Measurements from ENCODE around the gene HSH2D. TPM values are rescaled to one million over a fixed set of nuclear protein-coding genes. Genes with fewer than 3 reads are reported as not detected.

The HSH2D gene
- total RNA-seq, 6 experiments from 2014 or later = not detected

GRCh38 chr19:16185123-16185767, 41.8 kb downstream of the HSH2D start, which contains the start of gene FAM32A:
Gene FAM32A, plus strand, starts transcription at chr19:16185410. Its CDS starts 33 bp downstream, at chr19:16185443.
- H3K36me3 Mint-ChIP-seq (ENCODE audit: low read depth) = peaks cover 15% of the 10 kb centered on the region
- peak; percentile 99 for DNase-seq
- H3K4me1 Mint-ChIP-seq (ENCODE audit: low read depth) = peaks cover 31% of the 10 kb centered on the region
- no peak for TF ChIP-seq CTCF (IDR thresholded peaks at IDR 0.05)
- peak within 1 kb of the TSS; percentile 96 for H3K27ac Mint-ChIP-seq
- no peaks in the 10 kb centered on the region for H3K27me3 Mint-ChIP-seq (ENCODE audit: insufficient read depth)
- H3K4me3 Mint-ChIP-seq = peak within 1 kb of the TSS; percentile 100
- H3K9me3 Mint-ChIP-seq = no peaks in the 10 kb centered on the region

GRCh38 chr19:16185768-16186123, 42.3 kb downstream of the HSH2D start:
- Mint-ChIP-seq H3K9me3 (no peaks in the 10 kb centered on the region), H3K4me3 (peak overlapping the region; percentile 100), H3K4me1 (ENCODE audit: low read depth) (peaks cover 26% of the 10 kb centered on the region), H3K36me3 (ENCODE audit: low read depth) (peaks cover 15% of the 10 kb centered on the region), H3K27ac (peak overlapping the region; percentile 96), H3K27me3 (ENCODE audit: insufficient read depth) (no peaks in the 10 kb centered on the region)
- DNase-seq = peak; percentile 30
- TF ChIP-seq CTCF (IDR thresholded peaks at IDR 0.05) = peak; percentile 77

- Mint-ChIP-seq H3K27ac (no peak overlapping the region), H3K27me3 (ENCODE audit: insufficient read depth) (no peaks in the 10 kb centered on the region; the same call in 1 of the 2 replicates), H3K36me3 (ENCODE audit: low read depth) (peaks cover 23% of the 10 kb centered on the region), H3K9me3 (no peaks in the 10 kb centered on the region), H3K4me3 (no peak overlapping the region), H3K4me1 (ENCODE audit: low read depth) (peaks cover 14% of the 10 kb centered on the region)
- no peak for DNase-seq
- no peak for TF ChIP-seq CTCF (IDR thresholded peaks at IDR 0.05)
Measured at GRCh38 chr19:16188521-16188920, 45.0 kb downstream of the HSH2D start.

- H3K9me3 Mint-ChIP-seq = no peaks in the 10 kb centered on the region
- no peak for DNase-seq
- H3K27me3 Mint-ChIP-seq (ENCODE audit: insufficient read depth) = no peaks in the 10 kb centered on the region; the same call in 1 of the 2 replicates
- TF ChIP-seq CTCF (IDR thresholded peaks at IDR 0.05) = no peak
- H3K27ac Mint-ChIP-seq = no peak overlapping the region
- H3K36me3 Mint-ChIP-seq (ENCODE audit: low read depth) = peaks cover 22% of the 10 kb centered on the region
- peaks cover 15% of the 10 kb centered on the region for H3K4me1 Mint-ChIP-seq (ENCODE audit: low read depth)
- no peak overlapping the region for H3K4me3 Mint-ChIP-seq
Measured at GRCh38 chr19:16190198-16190597, 46.7 kb downstream of the HSH2D start.

- Mint-ChIP-seq H3K27me3 (ENCODE audit: insufficient read depth) (no peaks in the 10 kb centered on the region; the same call in 1 of the 2 replicates), H3K4me3 (no peak overlapping the region), H3K4me1 (ENCODE audit: low read depth) (peaks cover 20% of the 10 kb centered on the region), H3K27ac (no peak overlapping the region), H3K36me3 (ENCODE audit: low read depth) (peaks cover 19% of the 10 kb centered on the region), H3K9me3 (no peaks in the 10 kb centered on the region)
- no peak for DNase-seq
- no peak for TF ChIP-seq CTCF (IDR thresholded peaks at IDR 0.05)
Measured at GRCh38 chr19:16190736-16191135, 47.3 kb downstream of the HSH2D start.
